Spinal cord (tissue), 10 donors: ENCODE results near the gene SQSTM1. TPM values are rescaled to one million over a fixed set of nuclear protein-coding genes. Genes with fewer than 3 reads are reported as not detected.
"Not testable (repeated sequence)": the region's sequence is repeated elsewhere in the genome, so short reads cannot be mapped to it uniquely, and the experiment has no call there.

ENCODE experiments used
- DNase-seq, 6 donors: peaks; one replicate each; pipeline versions ENCODE4 v3.0.0 to v3.0.0-alpha.2; 2013 to 2015; ENCODE audit warnings: low spot score in 6 of 6, low read depth in 4 of 6
- H3K27ac ChIP-seq: one replicate; pipeline ENCODE4 v1.5.1; 2013; ENCODE audit warnings: low read depth, low read length, control low read depth
- H3K27me3 ChIP-seq: one replicate; pipeline ENCODE4 v1.6.1; 2013; ENCODE audit warnings: low read length; ENCODE audit not compliant: control insufficient read depth, insufficient read depth
- H3K36me3 ChIP-seq: one replicate; pipeline ENCODE4 v1.6.1; 2013; ENCODE audit warnings: low read length; ENCODE audit not compliant: control insufficient read depth, insufficient read depth
- H3K4me1 ChIP-seq: one replicate; pipeline ENCODE4 v1.6.1; 2013; ENCODE audit warnings: low read length; ENCODE audit not compliant: control insufficient read depth, insufficient read depth
- H3K4me3 ChIP-seq: one replicate; pipeline ENCODE4 v1.5.1; 2013; ENCODE audit warnings: low read depth, low read length, control low read depth
- H3K9me3 ChIP-seq: one replicate; pipeline ENCODE4 v1.6.1; 2013; ENCODE audit warnings: low read length; ENCODE audit not compliant: control insufficient read depth, insufficient read depth
- WGBS: methylation state at CpG from one replicate; pipeline ENCODE4 v1.1.5; 2013; ENCODE audit warnings: missing lambda C conversion rate; ENCODE audit not compliant: insufficient coverage; 5-methylcytosine and 5-hydroxymethylcytosine counted together
- polyA plus RNA-seq, 2 donors: library from polyadenylated mRNA; unstranded; fragments of 120-200 nt; gene quantifications; one replicate each; pipeline ENCODE4 v1.2.1, GENCODE V29; 2013; ENCODE audit not compliant: insufficient read length in 2 of 2
- total RNA-seq, 2 donors: library from RNA; depleted of rRNA in 1 of 2; stranded (reverse); fragments of 120-200 nt in 1 of 2; fragments of >200 nt in 1 of 2; gene quantifications; one replicate each; pipeline versions ENCODE4 v1.2.3 to v1.2.4, GENCODE V29; 2013 to 2014
- donor health status: healthy.

Gene SQSTM1
- total and polyA plus RNA-seq, 4 donors, result 95.6 to 155 (median 119) TPM

- Histone ChIP-seq H3K36me3 (peaks cover 82% of the 10 kb centered on the region), H3K27ac (no peak overlapping the region)
These were observed 11.5 kb downstream of the SQSTM1 start for GRCh38 chr5:179832039-179832745.

GRCh38 chr5:179833056-179833708 is 12.5 kb downstream of the SQSTM1 start:
- no peak overlapping the region for H3K27ac ChIP-seq
- no peak for DNase-seq
- no peak overlapping the region for H3K4me3 ChIP-seq
- no peaks in the 10 kb centered on the region for H3K27me3 ChIP-seq
- peaks cover 4% of the 10 kb centered on the region for H3K4me1 ChIP-seq
- H3K36me3 ChIP-seq, result peaks cover 82% of the 10 kb centered on the region
- no peaks in the 10 kb centered on the region for H3K9me3 ChIP-seq
- WGBS, result 83% methylated on average over 22 of the region's 23 CpGs

More at GRCh38 chr5:179832039-179832745, 11.5 kb downstream of the SQSTM1 start:
- Histone ChIP-seq H3K9me3 (no peaks in the 10 kb centered on the region), H3K4me3 (no peak overlapping the region), H3K4me1 (peaks cover 4% of the 10 kb centered on the region), H3K27me3 (no peaks in the 10 kb centered on the region)
- WGBS, result 94% methylated on average over 20 of the region's 20 CpGs
- no peak for DNase-seq

- H3K4me1 ChIP-seq, result peaks cover 4% of the 10 kb centered on the region
- H3K36me3 ChIP-seq, result peaks cover 83% of the 10 kb centered on the region
- H3K27ac ChIP-seq, result no peak overlapping the region
- no peaks in the 10 kb centered on the region for H3K27me3 ChIP-seq
- 100% methylated on average over 1 of the region's 3 CpGs for WGBS
- no peaks in the 10 kb centered on the region for H3K9me3 ChIP-seq
- no peak overlapping the region for H3K4me3 ChIP-seq
- DNase-seq, result no peak
These were observed 13.0 kb downstream of the SQSTM1 start for GRCh38 chr5:179833709-179834070.

- Histone ChIP-seq H3K4me1 (peaks cover 2% of the 10 kb centered on the region), H3K36me3 (peaks cover 82% of the 10 kb centered on the region), H3K4me3 (no peak overlapping the region), H3K27me3 (no peaks in the 10 kb centered on the region), H3K27ac (no peak overlapping the region), H3K9me3 (no peaks in the 10 kb centered on the region)
- 20% methylated on average over 1 of the region's 8 CpGs for WGBS
- no peak for DNase-seq
These were observed 13.4 kb downstream of the SQSTM1 start for GRCh38 chr5:179834120-179834519.

GRCh38 chr5:179834871-179835270 is 14.2 kb downstream of the SQSTM1 start:
- H3K27ac ChIP-seq, H3K27me3 ChIP-seq, H3K4me3 ChIP-seq, H3K4me1 ChIP-seq, H3K9me3 ChIP-seq, DNase-seq: not testable (repeated sequence)
- WGBS, result no CpG with 5 or more reads among the region's 28 CpGs
- H3K36me3 ChIP-seq, result peaks cover 85% of the 10 kb centered on the region

- no peak for DNase-seq
- Histone ChIP-seq H3K27me3 (no peaks in the 10 kb centered on the region), H3K9me3 (no peaks in the 10 kb centered on the region), H3K27ac (no peak overlapping the region), H3K36me3 (peaks cover 83% of the 10 kb centered on the region), H3K4me1 (no peaks in the 10 kb centered on the region), H3K4me3 (no peak overlapping the region)
- whole genome bisulfite sequencing, result 94% methylated on average over 16 of the region's 19 CpGs
These were observed 15.7 kb downstream of the SQSTM1 start for GRCh38 chr5:179836225-179837019.

GRCh38 chr5:179837076-179838011 is 16.6 kb downstream of the SQSTM1 start:
- Histone ChIP-seq H3K36me3 (peaks cover 83% of the 10 kb centered on the region), H3K4me1 (no peaks in the 10 kb centered on the region), H3K9me3 (no peaks in the 10 kb centered on the region), H3K27me3 (no peaks in the 10 kb centered on the region), H3K27ac (no peak overlapping the region), H3K4me3 (no peak overlapping the region)
- no peak for DNase-seq
- 89% methylated on average over 11 of the region's 15 CpGs for WGBS

- 84% methylated on average over 11 of the region's 16 CpGs for WGBS
- no peak for DNase-seq
These were observed 18.9 kb downstream of the SQSTM1 start for GRCh38 chr5:179839328-179840256.

More at GRCh38 chr5:179839328-179840256, 18.9 kb downstream of the SQSTM1 start:
- Histone ChIP-seq H3K9me3 (peaks cover under 1% of the 10 kb centered on the region), H3K4me1 (no peaks in the 10 kb centered on the region), H3K27ac (no peak overlapping the region), H3K36me3 (peaks cover 81% of the 10 kb centered on the region), H3K4me3 (no peak overlapping the region), H3K27me3 (no peaks in the 10 kb centered on the region)
